ENCODE measurements around the gene TAS2R16. TPM values are rescaled to one million over a fixed set of nuclear protein-coding genes. Genes with fewer than 3 reads are reported as not detected.

TAS2R16 gene, protein sequence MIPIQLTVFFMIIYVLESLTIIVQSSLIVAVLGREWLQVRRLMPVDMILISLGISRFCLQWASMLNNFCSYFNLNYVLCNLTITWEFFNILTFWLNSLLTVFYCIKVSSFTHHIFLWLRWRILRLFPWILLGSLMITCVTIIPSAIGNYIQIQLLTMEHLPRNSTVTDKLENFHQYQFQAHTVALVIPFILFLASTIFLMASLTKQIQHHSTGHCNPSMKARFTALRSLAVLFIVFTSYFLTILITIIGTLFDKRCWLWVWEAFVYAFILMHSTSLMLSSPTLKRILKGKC
- not detected in 2 replicates for total RNA-seq (2022)
- not detected for Bru-seq, nascent RNA
- not detected for BruChase-seq, experiment 1, labeled RNA remaining after a 6-hour chase
- BruChase-seq, experiment 2, labeled RNA remaining after a 2-hour chase, result not detected
- long read RNA-seq, result 0 reads

DNA sequence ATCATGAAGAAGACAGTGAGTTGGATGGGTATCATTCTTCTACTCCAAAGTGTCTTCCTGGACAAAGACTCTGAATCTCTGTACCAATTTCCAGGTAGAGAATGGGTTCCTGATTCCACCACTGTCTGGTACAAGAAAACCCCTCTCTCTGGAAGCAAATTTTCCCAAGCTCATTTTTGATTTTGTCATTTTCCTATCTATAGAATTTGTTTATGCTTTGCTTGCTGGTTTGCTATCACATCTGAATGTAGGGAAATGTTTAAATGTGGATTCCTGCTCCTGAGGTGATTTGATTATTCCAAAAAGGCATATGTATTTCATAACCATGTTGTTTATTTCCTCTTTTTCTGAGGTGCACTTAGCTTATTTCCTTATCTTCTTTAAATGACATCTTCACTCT, at the start of gene TAS2R16:
Gene TAS2R16, minus strand, starts transcription at position 101 of the 400 bp plus-strand sequence. Its CDS starts 66 bp downstream, at position 35.
- POLR2A ChIA-PET, result interaction anchor here (0.6 to 0.7 kb wide), 2 partner anchors 13 to 167 kb away, joined by 3 to 4 read pairs; no protein-coding TSS in a partner anchor

DNA sequence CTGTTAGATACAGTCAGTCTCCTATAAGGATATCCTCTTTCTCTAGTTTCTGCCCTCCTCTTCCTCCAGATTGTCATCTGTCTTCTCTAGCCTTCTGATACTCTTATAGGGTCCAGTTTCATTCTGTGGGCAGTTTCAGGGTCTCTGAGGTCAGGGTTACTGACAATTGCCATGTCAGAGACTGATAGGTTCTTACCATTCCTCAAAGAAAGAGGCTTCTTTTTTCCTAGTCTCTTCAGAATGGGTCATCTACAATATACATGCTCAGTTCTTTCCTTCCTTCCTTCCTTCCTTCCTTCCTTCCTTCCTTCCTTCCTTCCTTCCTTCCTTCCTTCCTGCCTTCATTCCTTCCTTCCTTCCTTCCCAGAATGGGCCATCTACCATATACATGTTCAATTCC, 48.1 kb upstream of the TAS2R16 start:
- intact Hi-C loops (cut with micrococcal nuclease), result no loop called here
- Mint-ChIP-seq H3K4me1 (ENCODE audit: insufficient read depth, unreplicated experiment) (no peaks in the 10 kb centered on the region), H3K36me3 (ENCODE audit: insufficient read depth, unreplicated experiment) (no peaks in the 10 kb centered on the region), H3K27me3 (ENCODE audit: insufficient read depth, unreplicated experiment) (no peaks in the 10 kb centered on the region), H3K4me3 (ENCODE audit: unreplicated experiment) (no peak overlapping the region), H3K9me3 (ENCODE audit: unreplicated experiment) (peaks cover 18% of the 10 kb centered on the region), H3K27ac (ENCODE audit: low read depth, unreplicated experiment) (no peak overlapping the region)
- TF ChIP-seq, protein P1, sequence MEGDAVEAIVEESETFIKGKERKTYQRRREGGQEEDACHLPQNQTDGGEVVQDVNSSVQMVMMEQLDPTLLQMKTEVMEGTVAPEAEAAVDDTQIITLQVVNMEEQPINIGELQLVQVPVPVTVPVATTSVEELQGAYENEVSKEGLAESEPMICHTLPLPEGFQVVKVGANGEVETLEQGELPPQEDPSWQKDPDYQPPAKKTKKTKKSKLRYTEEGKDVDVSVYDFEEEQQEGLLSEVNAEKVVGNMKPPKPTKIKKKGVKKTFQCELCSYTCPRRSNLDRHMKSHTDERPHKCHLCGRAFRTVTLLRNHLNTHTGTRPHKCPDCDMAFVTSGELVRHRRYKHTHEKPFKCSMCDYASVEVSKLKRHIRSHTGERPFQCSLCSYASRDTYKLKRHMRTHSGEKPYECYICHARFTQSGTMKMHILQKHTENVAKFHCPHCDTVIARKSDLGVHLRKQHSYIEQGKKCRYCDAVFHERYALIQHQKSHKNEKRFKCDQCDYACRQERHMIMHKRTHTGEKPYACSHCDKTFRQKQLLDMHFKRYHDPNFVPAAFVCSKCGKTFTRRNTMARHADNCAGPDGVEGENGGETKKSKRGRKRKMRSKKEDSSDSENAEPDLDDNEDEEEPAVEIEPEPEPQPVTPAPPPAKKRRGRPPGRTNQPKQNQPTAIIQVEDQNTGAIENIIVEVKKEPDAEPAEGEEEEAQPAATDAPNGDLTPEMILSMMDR (IDR thresholded peaks at IDR 0.05; ENCODE audit: unreplicated experiment), result no peak
- ChIA-PET POLR2A (no interaction called here), CTCF (no interaction called here)
- BruUV-seq (replicated peaks), result no TSS peak
- DNase-seq (ENCODE audit: unreplicated experiment), result no peak

More for the DNA sequence above, at the start of gene TAS2R16:
- no peaks in the 10 kb centered on the region for H3K4me1 Mint-ChIP-seq (ENCODE audit: insufficient read depth, unreplicated experiment)
- no peak for DNase-seq (ENCODE audit: unreplicated experiment)
- intact Hi-C loops (cut with micrococcal nuclease), result no loop called here
- no peaks in the 10 kb centered on the region for H3K36me3 Mint-ChIP-seq (ENCODE audit: insufficient read depth, unreplicated experiment)
- H3K27me3 Mint-ChIP-seq (ENCODE audit: insufficient read depth, unreplicated experiment), result no peaks in the 10 kb centered on the region
- CTCF ChIA-PET, result interaction anchor here (0.6 to 1.1 kb wide), 2 partner anchors 11 to 32 kb away, joined by 3 to 6 read pairs; no protein-coding TSS in a partner anchor
- no TSS peak for BruUV-seq (replicated peaks)
- H3K4me3 Mint-ChIP-seq (ENCODE audit: unreplicated experiment), result no peak within 1 kb of the TSS
- TF ChIP-seq, protein P1 (IDR thresholded peaks at IDR 0.05; ENCODE audit: unreplicated experiment), result no peak
- H3K9me3 Mint-ChIP-seq (ENCODE audit: unreplicated experiment), result no peaks in the 10 kb centered on the region
- no peak within 1 kb of the TSS for H3K27ac Mint-ChIP-seq (ENCODE audit: low read depth, unreplicated experiment)

DNA sequence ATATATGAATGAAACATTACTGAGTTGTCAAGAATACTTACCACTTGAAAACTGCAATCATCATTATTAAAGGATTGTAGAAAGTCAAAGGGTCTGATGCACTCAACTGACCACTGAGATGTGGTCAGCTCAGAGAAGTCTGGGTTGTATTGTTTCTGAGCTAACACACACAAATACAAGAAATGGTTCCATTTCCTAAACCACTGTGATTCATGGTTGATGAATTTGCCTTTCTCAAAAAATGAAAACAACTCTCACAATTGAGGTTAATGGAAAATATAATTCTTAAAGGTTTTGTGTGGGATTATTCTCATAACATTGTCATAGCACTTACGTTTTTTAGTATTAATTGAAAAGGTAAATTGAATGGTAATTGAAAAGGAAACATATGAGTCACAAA, 45.6 kb upstream of the TAS2R16 start:
- Mint-ChIP-seq H3K27ac (ENCODE audit: low read depth, unreplicated experiment) (no peak overlapping the region), H3K27me3 (ENCODE audit: insufficient read depth, unreplicated experiment) (no peaks in the 10 kb centered on the region), H3K4me3 (ENCODE audit: unreplicated experiment) (no peak overlapping the region), H3K36me3 (ENCODE audit: insufficient read depth, unreplicated experiment) (no peaks in the 10 kb centered on the region), H3K9me3 (ENCODE audit: unreplicated experiment) (peaks cover 6% of the 10 kb centered on the region), H3K4me1 (ENCODE audit: insufficient read depth, unreplicated experiment) (no peaks in the 10 kb centered on the region)
- ChIA-PET CTCF (no interaction called here), POLR2A (no interaction called here)
- no peak for DNase-seq (ENCODE audit: unreplicated experiment)
- intact Hi-C loops (cut with micrococcal nuclease), result no loop called here
- TF ChIP-seq, protein P1 (IDR thresholded peaks at IDR 0.05; ENCODE audit: unreplicated experiment), result no peak
- BruUV-seq (replicated peaks), result no TSS peak

DNA sequence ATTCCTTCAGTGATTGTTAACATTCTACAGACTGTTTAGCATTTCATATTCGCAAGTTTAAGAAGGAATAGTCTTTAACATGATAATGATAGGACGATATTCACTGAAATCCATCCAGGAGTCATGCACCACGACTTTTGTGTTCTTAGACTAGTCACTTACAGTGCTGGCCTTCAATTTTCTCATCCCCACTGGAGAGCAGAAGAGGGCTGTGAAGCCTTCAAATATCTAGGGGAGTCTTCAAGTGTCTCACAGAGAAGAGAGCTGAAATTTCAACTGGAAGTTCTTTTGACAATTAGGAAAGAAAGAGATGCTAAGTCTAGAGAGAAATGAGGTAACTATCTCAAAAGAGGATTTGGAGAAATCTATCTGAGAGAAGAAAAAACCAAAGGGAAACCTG, 43.8 kb upstream of the TAS2R16 start:
- H3K4me3 Mint-ChIP-seq (ENCODE audit: unreplicated experiment), result no peak overlapping the region
- no peak for DNase-seq (ENCODE audit: unreplicated experiment)
- ChIA-PET POLR2A (no interaction called here), CTCF (no interaction called here)
- H3K36me3 Mint-ChIP-seq (ENCODE audit: insufficient read depth, unreplicated experiment), result no peaks in the 10 kb centered on the region
- BruUV-seq (replicated peaks), result no TSS peak
- H3K9me3 Mint-ChIP-seq (ENCODE audit: unreplicated experiment), result peaks cover 7% of the 10 kb centered on the region
- no peaks in the 10 kb centered on the region for H3K27me3 Mint-ChIP-seq (ENCODE audit: insufficient read depth, unreplicated experiment)
- TF ChIP-seq, protein P1 (IDR thresholded peaks at IDR 0.05; ENCODE audit: unreplicated experiment), result no peak
- intact Hi-C loops (cut with micrococcal nuclease), result no loop called here
- no peaks in the 10 kb centered on the region for H3K4me1 Mint-ChIP-seq (ENCODE audit: insufficient read depth, unreplicated experiment)
- no peak overlapping the region for H3K27ac Mint-ChIP-seq (ENCODE audit: low read depth, unreplicated experiment)

All from MCF 10A (cell line).